OCI-LY7 (cell line): ENCODE measurements around the gene UBE2J2.

Source experiments
- EZH2phosphoT487 ChIP-seq: fragments of 200-600 bp; sonication (generic); IDR thresholded peaks from 2 replicates; pipeline ENCODE4 v1.6.1; 2018; ENCODE audit warnings: low read depth, borderline replicate concordance, mild to moderate bottlenecking, mixed run types, antibody characterized with exemption, low read length, moderate library complexity, mixed read lengths
- TF ChIP-seq, protein P1 (sequence below): fragments of 200-600 bp; sonication (generic); conservative IDR thresholded peaks from 2 replicates; pipeline ENCODE4 v1.5.1; 2014; ENCODE audit warnings: mild to moderate bottlenecking, antibody characterized with exemption, low read length, moderate library complexity, mixed read lengths

DNA sequence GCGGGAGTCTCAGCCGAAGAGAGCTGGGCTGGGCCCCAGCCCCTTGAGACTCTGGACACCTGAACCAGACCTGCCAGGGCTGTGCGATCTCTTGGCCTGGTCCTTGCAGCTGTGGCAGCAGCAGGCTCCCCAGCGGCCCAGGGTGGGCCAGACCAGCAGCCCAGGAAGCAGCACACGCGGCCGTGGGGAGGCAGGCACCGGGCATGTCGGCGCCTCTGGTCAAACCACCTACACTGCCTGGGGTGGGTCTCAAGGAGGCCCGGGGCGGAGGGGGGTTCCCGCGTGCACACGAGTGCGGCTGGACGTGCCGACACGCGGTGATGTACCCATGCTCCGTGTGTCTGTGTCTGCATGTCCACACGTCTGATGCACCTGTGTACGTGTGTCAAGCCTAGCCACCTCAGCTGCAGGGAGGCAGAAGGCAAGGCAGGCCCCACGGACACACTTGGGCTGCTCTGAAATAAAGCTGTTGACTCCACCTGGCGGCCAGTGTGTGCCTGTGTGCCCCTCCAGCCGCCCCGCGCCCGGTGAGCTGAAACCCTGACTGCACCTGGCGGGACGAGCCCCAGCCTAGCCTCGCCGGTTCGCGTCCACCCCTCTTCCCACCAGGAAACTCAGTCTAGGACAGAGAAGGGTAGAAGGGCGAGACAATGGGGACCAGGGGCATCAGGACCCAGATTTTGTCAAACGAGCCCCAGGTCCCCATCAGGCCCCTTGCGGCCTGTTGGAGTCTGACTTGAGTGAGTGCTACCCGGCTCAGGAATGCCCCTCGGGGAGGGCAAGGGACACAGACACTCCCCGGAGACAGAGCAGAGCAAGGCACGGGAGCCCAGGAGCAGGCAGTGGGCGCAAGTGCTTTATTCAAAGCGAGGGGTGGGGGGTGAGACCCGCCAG, 18.1 kb upstream of the UBE2J2 start:
- TF ChIP-seq, protein P1, sequence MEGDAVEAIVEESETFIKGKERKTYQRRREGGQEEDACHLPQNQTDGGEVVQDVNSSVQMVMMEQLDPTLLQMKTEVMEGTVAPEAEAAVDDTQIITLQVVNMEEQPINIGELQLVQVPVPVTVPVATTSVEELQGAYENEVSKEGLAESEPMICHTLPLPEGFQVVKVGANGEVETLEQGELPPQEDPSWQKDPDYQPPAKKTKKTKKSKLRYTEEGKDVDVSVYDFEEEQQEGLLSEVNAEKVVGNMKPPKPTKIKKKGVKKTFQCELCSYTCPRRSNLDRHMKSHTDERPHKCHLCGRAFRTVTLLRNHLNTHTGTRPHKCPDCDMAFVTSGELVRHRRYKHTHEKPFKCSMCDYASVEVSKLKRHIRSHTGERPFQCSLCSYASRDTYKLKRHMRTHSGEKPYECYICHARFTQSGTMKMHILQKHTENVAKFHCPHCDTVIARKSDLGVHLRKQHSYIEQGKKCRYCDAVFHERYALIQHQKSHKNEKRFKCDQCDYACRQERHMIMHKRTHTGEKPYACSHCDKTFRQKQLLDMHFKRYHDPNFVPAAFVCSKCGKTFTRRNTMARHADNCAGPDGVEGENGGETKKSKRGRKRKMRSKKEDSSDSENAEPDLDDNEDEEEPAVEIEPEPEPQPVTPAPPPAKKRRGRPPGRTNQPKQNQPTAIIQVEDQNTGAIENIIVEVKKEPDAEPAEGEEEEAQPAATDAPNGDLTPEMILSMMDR: peak; percentile 85
- TF ChIP-seq EZH2phosphoT487: no peak
